Fibroblast of the aortic adventitia (primary cell): ENCODE measurements around the gene TRIM54. TPM values are rescaled to one million over a fixed set of nuclear protein-coding genes. Genes with fewer than 3 reads are reported as not detected.

Experiments used
- DNase-seq: peaks from one replicate; pipeline ENCODE4 v3.0.0-alpha.2; 2010; ENCODE audit warnings: low read depth
- H3K4me3 ChIP-seq: 2 replicates; pipeline ENCODE4 v1.5.1; 2011; ENCODE audit warnings: low read depth, mild to moderate bottlenecking, control low read depth, low read length, moderate library complexity
- total RNA-seq: library from RNA; depleted of rRNA; stranded (reverse); fragments of >200 nt; gene quantifications from 2 replicates; pipeline ENCODE4 v1.2.3, GENCODE V29; 2012; ENCODE audit warnings: low replicate concordance
- TF ChIP-seq, protein P1 (sequence below): IDR thresholded peaks from 2 replicates; pipeline ENCODE4 v1.5.1; 2011; ENCODE audit warnings: mild to moderate bottlenecking, low read length, control low read depth, inconsistent platforms; ENCODE audit not compliant: insufficient read depth

TRIM54 gene
- total RNA-seq, 1 donor: not detected

DNA sequence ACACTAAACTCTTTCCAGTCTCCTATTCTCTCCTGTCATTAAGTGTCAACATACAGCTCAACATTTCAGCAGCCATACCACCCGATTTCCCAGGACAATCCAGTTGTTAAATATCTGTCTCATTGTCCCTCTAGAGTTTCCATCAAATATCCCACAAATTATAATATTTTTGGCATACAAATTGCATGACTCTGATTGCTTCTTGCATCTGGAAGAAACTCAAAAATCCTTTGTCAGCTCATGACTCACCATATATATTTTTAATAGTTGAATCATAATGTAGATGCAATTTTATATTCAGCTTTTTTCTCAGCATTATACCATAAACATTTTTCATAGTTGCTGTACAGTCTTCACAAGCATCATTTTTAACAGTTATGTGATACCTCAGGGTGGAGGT is 26.6 kb upstream of the TRIM54 start:
- H3K4me3 ChIP-seq: no peak overlapping the region
- DNase-seq: peak; percentile 72
- TF ChIP-seq, protein P1, sequence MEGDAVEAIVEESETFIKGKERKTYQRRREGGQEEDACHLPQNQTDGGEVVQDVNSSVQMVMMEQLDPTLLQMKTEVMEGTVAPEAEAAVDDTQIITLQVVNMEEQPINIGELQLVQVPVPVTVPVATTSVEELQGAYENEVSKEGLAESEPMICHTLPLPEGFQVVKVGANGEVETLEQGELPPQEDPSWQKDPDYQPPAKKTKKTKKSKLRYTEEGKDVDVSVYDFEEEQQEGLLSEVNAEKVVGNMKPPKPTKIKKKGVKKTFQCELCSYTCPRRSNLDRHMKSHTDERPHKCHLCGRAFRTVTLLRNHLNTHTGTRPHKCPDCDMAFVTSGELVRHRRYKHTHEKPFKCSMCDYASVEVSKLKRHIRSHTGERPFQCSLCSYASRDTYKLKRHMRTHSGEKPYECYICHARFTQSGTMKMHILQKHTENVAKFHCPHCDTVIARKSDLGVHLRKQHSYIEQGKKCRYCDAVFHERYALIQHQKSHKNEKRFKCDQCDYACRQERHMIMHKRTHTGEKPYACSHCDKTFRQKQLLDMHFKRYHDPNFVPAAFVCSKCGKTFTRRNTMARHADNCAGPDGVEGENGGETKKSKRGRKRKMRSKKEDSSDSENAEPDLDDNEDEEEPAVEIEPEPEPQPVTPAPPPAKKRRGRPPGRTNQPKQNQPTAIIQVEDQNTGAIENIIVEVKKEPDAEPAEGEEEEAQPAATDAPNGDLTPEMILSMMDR: no peak

DNA sequence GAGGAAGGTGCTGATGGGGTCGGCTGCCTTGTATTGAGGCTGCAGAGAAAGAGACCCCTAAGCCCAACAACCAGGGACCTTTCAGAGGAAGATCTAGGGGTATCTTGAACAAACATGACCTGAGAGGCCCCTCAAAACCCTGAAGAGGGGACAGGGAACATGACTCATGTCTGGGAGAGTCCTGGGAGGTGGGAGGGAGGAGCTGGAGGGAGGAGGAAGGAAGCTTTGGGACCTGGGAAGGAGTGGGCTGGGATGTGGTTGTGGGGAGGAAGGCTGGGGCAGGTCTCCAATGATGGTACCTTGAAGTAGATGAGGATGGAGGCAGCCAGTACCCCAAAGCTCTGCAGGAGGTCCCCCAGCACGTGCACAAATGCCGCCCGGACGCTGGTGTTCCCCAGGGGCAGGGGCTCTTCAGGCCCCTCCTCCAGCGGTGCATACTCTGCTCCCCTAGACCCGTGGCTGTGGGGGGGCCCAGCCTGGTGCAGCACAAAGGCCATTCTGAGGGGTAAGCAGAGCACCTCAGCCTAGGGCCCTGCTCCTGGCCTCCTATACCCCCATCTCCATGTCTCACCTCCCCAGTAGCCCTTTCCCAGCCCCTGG is 25.3 kb upstream of the TRIM54 start:
- DNase-seq: no peak
- H3K4me3 ChIP-seq: no peak overlapping the region
- TF ChIP-seq, protein P1: no peak

DNA sequence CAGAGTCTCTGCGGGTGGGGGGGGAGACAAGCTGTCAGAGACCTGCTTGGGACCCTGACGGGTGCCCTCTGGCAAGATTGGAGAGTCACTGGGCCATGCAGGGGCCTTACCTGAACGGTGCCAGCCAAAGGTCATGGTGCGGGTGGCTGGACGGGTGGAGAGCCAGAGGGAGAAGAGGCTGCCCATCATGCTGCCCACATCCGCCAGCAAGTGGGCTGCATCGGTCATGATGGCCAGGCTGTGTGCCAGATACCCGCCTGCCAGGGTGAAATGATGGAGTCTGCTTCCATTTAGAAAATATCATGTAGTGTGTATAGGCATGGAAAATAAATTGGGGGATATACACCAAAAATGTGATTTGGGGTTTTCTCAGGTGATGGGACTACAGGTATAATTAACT is 24.2 kb upstream of the TRIM54 start:
- DNase-seq: no peak
- H3K4me3 ChIP-seq: no peak overlapping the region
- TF ChIP-seq, protein P1: no peak

DNA sequence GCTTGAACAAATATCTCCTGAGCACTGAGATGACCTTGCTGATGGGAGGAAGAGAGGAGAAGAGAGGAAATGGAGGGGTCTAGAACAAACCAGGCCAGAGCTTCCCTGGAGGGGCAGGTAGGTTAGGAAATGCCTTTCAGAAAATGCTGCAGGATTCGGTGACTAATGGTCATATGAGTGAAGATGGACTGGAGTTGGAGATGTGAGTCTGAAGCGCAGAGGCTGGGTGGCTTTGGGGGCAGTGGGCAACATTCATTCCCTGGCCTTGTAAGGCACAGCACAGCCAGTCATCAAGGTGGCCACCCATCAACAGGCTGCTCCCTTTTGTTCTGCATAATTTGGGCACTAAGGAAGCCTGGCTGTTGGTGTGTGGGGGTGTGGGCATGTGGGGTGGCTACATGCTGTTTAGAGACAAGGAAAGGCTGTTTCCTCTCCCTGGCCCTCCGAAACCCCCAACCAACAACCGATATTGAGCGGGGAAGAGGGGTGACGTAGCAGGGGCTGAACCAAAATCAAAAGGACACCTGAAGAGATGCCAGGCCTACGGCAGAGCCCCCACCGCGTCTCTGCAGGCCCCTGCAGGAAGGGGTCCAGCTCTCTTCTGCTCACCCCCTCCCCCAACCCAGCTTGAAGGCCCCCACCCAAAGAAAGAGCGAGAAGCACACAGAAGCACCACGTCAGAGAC is 20.8 kb upstream of the TRIM54 start:
- no peak overlapping the region for H3K4me3 ChIP-seq
- DNase-seq: no peak
- TF ChIP-seq, protein P1: no peak

DNA sequence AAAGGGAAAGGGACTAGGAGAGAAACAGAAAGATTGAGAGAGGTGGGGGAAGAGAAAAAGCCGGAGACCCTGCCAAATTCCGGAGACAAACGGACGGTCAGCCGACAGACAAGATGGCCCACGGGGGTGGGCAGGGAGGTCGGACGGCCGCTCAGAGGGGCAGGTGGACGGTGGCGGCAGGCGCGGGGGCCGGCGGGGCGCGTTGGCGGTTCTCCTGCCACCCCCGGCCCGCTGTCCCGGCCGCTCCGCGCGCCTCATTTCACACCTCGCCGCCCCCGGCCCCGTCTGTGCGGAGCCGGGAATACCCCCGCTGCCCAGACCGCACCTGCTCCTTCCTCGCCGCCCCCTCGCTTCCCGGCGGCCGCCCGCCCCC is 20.3 kb upstream of the TRIM54 start:
- no peak overlapping the region for H3K4me3 ChIP-seq
- TF ChIP-seq, protein P1: no peak
- no peak for DNase-seq

DNA sequence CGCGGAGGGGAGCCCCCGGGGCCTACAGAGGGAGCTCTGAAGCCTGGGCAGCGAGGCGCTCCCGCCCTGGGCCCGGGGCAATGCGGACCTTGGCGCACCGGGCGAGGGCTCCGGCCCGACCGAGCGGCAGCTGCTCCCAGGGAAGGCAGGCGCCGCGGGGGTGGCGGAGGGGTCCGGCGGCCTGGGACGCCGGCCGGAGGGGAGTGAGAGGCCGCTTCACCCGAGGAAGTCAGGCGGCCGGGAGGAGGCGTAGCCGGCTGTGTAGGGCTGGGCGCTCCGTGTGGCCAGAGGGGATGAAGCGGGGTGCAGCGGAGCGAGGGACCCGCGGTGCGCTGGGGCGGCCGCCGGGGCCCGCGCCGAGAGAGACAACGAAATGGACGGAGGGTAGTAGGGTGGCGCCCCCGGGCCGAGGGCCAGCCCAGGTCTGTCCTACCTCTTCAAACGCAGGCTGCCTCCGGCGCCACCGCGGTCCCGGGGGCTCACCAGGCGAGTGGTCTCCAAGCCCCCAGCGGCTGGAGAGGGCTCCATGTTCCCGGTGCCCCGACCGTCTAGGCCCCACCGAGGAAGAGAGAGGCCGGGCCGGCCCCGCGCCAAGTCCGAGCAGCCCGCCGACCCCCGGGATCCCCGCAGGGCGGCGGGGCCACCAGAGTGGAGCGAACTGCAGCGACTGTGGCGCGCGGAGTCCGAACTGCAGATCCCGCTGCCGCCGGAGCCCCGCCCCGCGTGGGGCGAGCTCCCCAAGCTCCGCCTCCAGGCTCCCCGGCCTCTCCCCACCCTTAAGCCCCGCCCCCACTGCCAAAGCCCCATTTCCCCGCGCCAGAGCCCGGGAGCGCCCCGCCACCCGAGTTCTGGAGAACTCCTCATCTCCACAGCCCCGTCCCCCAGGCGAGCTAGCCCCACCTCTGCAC is 19.6 kb upstream of the TRIM54 start, which contains the start of gene SLC30A3:
TSS of gene SLC30A3 (minus strand) at position 669 of the 908 bp plus-strand sequence. CDS start at position 528, 141 bp downstream.
- TF ChIP-seq, protein P1: no peak
- no peak for DNase-seq
- H3K4me3 ChIP-seq: peak within 1 kb of the TSS; percentile 54
